Measurements from ENCODE around the gene JPH3.

JPH3 gene

GRCh38 chr16:87708881-87709638 lies 106.8 kb downstream of the JPH3 start:
- CTCF ChIA-PET, result no interaction called here
- no peak overlapping the region for H3K27ac ChIP-seq
- POLR2A ChIA-PET (ENCODE audit: low non-redundant PET), result interaction anchor here (0.5 kb wide), 1 partner anchor 135 kb away, joined by 3 read pairs; no protein-coding TSS in a partner anchor
- DNase-seq (ENCODE audit: low spot score), result no peak
- no peak for TF ChIP-seq CTCF (conservative IDR thresholded peaks at IDR 0.05; ENCODE audit: low read depth)

GRCh38 chr16:87709677-87710076 lies 107.4 kb downstream of the JPH3 start:
- no peak for DNase-seq (ENCODE audit: low spot score)
- ChIA-PET CTCF (no interaction called here), POLR2A (ENCODE audit: low non-redundant PET) (no interaction called here)
- no peak for TF ChIP-seq CTCF (conservative IDR thresholded peaks at IDR 0.05; ENCODE audit: low read depth)
- no peak overlapping the region for H3K27ac ChIP-seq

GRCh38 chr16:87710887-87711286 lies 108.6 kb downstream of the JPH3 start:
- H3K27ac ChIP-seq, result no peak overlapping the region
- POLR2A ChIA-PET (ENCODE audit: low non-redundant PET), result interaction anchor here (0.6 kb wide), 1 partner anchor 12 kb away, joined by 3 read pairs; no protein-coding TSS in a partner anchor
- CTCF ChIA-PET, result interaction anchor here (0.6 kb wide), 1 partner anchor 64 kb away, joined by 5 read pairs; no protein-coding TSS in a partner anchor
- TF ChIP-seq CTCF (conservative IDR thresholded peaks at IDR 0.05; ENCODE audit: low read depth), result no peak
- DNase-seq (ENCODE audit: low spot score), result no peak

DNA sequence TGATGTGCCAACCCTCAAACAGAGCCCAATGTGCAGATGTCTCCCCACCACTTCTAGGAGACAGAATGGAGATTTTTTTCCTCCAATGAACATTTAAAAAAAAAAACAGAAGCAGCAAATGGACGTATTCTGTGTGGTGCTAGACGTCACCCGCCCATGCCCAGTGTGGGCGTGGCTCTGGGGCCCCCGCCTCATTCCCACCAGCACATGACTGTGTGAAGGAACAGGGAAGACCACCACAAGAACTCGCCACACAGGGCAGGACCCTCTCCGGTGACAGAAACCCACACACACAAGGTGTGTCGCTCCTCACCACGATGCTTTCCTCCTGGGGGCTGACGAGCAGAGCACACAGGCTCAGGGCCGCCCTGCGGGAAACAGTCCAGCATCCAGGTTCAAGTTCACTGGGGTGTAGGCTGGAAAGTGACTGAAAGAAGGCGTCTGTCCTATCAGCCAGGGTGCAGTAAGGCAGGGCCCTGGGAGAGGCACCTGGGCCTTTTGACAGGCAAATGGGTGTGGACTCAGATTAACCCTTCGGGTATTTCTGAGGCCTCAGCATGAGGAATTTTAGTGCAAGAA lies 110.0 kb downstream of the JPH3 start:
- 0 out of 2 replicates have a peak overlapping the region, but pooled peaks have one; percentile 3 for H3K27ac ChIP-seq
- no peak for DNase-seq (ENCODE audit: low spot score)
- POLR2A ChIA-PET (ENCODE audit: low non-redundant PET), result no interaction called here
- CTCF ChIA-PET, result no interaction called here
- no peak for TF ChIP-seq CTCF (conservative IDR thresholded peaks at IDR 0.05; ENCODE audit: low read depth)

- H3K27ac ChIP-seq, result no peak overlapping the region
- POLR2A ChIA-PET (ENCODE audit: low non-redundant PET), result no interaction called here
- DNase-seq (ENCODE audit: low spot score), result no peak
- TF ChIP-seq CTCF (conservative IDR thresholded peaks at IDR 0.05; ENCODE audit: low read depth), result no peak
- CTCF ChIA-PET, result interaction anchor here (0.6 kb wide), 1 partner anchor 296 kb away, joined by 3 read pairs; no protein-coding TSS in a partner anchor
Observed at GRCh38 chr16:87713451-87714229, 111.3 kb downstream of the JPH3 start.

- H3K27ac ChIP-seq, result no peak overlapping the region
- TF ChIP-seq CTCF (conservative IDR thresholded peaks at IDR 0.05; ENCODE audit: low read depth), result no peak
- DNase-seq (ENCODE audit: low spot score), result no peak
- POLR2A ChIA-PET (ENCODE audit: low non-redundant PET), result no interaction called here
- CTCF ChIA-PET, result no interaction called here
Observed at GRCh38 chr16:87715231-87715630, 112.9 kb downstream of the JPH3 start.

Measured in RWPE1 (cell line).